Nephron (organoid): ENCODE measurements around the gene SCAPER.
"Not testable (repeated sequence)": the region's sequence is repeated elsewhere in the genome, so short reads cannot be mapped to it uniquely, and the experiment has no call there.

Experiments
- H3K27ac Mint-ChIP-seq, 3 experiments: 2 replicates each; pipeline ENCODE4 v1.8.0; 2020; ENCODE audit warnings: mixed read lengths in 3 of 3, mild to moderate bottlenecking in 2 of 3, moderate library complexity in 1 of 3
- H3K27me3 Mint-ChIP-seq: 2 replicates; pipeline ENCODE4 v1.8.0; 2021; ENCODE audit warnings: low read depth, mild to moderate bottlenecking, moderate library complexity, mixed read lengths
- H3K36me3 Mint-ChIP-seq: 2 replicates; pipeline ENCODE4 v1.8.0; 2020; ENCODE audit warnings: low read depth, mixed read lengths
- H3K4me1 Mint-ChIP-seq: 2 replicates; pipeline ENCODE4 v1.8.0; 2020; ENCODE audit warnings: mixed read lengths
- H3K4me3 Mint-ChIP-seq, 3 experiments: 2 replicates each; pipeline ENCODE4 v1.8.0; 2020; ENCODE audit warnings: mild to moderate bottlenecking in 3 of 3, mixed read lengths in 3 of 3, moderate library complexity in 2 of 3
- H3K9me3 Mint-ChIP-seq: 2 replicates; pipeline ENCODE4 v1.8.0; 2020; ENCODE audit warnings: mixed read lengths
- TF ChIP-seq, protein P1 (sequence below), 3 experiments: fragments of 200-600 bp; sonication (generic); IDR thresholded peaks; one replicate each; pipeline ENCODE4 v1.5.0; 2021; ENCODE audit warnings: antibody characterized with exemption in 3 of 3; ENCODE audit not compliant: unreplicated experiment in 3 of 3

Gene SCAPER

DNA sequence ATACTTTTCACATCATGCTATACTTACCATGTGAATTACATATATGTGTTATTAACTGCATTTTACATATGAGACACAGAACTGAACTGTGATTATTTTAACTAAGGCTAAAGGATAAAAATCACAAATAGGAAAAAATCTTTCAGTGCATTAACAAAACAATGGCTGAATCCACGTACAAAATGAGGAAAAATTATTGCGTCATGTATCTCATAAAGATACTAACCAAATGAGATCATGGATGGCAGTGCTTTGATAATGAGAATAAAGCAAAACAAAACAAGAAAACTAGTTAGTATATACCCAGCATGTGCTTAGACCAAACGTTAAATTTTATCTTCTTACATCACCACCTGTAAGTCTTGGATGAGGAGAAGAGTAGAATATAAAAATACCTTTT lies 66.0 kb downstream of the SCAPER start:
- Mint-ChIP-seq H3K4me3 (no peak overlapping the region), H3K27me3 (no peaks in the 10 kb centered on the region), H3K9me3 (peaks cover 22% of the 10 kb centered on the region), H3K4me1 (no peaks in the 10 kb centered on the region), H3K27ac (no peak overlapping the region), H3K36me3 (peaks cover 23% of the 10 kb centered on the region)
- TF ChIP-seq, protein P1, sequence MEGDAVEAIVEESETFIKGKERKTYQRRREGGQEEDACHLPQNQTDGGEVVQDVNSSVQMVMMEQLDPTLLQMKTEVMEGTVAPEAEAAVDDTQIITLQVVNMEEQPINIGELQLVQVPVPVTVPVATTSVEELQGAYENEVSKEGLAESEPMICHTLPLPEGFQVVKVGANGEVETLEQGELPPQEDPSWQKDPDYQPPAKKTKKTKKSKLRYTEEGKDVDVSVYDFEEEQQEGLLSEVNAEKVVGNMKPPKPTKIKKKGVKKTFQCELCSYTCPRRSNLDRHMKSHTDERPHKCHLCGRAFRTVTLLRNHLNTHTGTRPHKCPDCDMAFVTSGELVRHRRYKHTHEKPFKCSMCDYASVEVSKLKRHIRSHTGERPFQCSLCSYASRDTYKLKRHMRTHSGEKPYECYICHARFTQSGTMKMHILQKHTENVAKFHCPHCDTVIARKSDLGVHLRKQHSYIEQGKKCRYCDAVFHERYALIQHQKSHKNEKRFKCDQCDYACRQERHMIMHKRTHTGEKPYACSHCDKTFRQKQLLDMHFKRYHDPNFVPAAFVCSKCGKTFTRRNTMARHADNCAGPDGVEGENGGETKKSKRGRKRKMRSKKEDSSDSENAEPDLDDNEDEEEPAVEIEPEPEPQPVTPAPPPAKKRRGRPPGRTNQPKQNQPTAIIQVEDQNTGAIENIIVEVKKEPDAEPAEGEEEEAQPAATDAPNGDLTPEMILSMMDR (IDR thresholded peaks at IDR 0.05; ENCODE audit: unreplicated experiment in 3 of 3): no peak

DNA sequence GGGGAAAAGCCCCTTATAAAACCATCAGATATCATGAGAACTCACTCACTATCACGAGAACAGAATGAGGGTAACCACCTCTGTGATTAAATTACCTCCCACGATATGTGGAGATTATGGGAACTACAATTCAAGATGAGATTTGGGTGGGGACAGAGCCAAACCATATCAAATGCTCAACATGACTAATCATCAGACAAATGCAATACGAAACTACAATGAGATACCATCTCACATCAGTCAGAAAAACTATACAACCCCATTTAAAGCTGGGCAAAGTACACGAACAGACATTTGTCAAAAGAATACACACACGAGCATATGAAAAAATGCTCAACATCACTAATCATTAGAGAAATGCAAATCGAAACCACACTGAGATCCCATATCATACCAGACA lies 67.7 kb downstream of the SCAPER start:
- Mint-ChIP-seq H3K9me3 (peaks cover 36% of the 10 kb centered on the region), H3K4me1 (no peaks in the 10 kb centered on the region), H3K27me3 (no peaks in the 10 kb centered on the region), H3K27ac (no peak overlapping the region), H3K4me3 (no peak overlapping the region), H3K36me3 (peaks cover 38% of the 10 kb centered on the region)
- TF ChIP-seq, protein P1 (IDR thresholded peaks at IDR 0.05; ENCODE audit: unreplicated experiment in 3 of 3): no peak

DNA sequence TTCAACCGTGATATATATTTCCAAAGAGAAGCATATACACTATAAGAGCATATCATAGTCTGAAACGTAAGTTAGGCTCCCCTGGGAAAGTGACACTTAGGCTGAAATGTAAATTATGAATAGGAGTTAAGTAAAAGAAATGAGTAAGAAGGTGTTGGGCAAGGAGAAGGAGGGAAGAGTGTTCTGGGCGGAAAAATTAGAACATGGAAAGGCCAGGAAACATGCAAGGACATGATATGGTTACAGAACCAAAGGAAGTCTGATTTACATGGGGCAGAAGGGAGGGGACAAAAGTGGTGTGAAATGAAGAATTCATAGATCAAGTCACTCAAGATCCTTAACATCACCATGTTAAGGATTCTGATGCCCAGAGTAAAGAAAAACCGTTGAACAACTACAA lies 75.2 kb downstream of the SCAPER start:
- Mint-ChIP-seq H3K36me3 (peaks cover 30% of the 10 kb centered on the region), H3K4me1 (no peaks in the 10 kb centered on the region), H3K9me3 (peaks cover 24% of the 10 kb centered on the region), H3K27ac (no peak overlapping the region), H3K27me3 (no peaks in the 10 kb centered on the region), H3K4me3 (no peak overlapping the region)
- TF ChIP-seq, protein P1 (IDR thresholded peaks at IDR 0.05; ENCODE audit: unreplicated experiment in 3 of 3): no peak

DNA sequence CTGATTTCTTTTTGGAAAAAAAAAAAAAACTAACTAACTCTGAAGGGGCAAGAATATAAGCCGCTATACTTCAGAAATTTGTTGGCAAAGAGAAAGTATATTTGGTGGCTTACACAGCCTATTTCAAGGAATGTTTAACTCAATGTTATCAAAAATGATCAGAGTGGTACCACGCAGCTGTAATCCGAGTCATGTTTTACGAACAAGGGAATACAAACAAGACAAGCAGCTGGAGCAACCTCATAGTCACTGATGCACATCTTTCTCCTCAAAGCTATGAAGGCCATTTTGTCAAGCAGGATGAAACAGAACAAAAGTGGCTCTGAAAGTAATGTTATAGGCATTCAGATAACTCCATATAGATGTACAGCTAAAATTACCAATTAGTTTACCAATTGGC lies 81.2 kb downstream of the SCAPER start:
- TF ChIP-seq, protein P1 (IDR thresholded peaks at IDR 0.05; ENCODE audit: unreplicated experiment in 3 of 3): no peak
- Mint-ChIP-seq H3K36me3 (peaks cover 13% of the 10 kb centered on the region), H3K4me1 (no peaks in the 10 kb centered on the region)

DNA sequence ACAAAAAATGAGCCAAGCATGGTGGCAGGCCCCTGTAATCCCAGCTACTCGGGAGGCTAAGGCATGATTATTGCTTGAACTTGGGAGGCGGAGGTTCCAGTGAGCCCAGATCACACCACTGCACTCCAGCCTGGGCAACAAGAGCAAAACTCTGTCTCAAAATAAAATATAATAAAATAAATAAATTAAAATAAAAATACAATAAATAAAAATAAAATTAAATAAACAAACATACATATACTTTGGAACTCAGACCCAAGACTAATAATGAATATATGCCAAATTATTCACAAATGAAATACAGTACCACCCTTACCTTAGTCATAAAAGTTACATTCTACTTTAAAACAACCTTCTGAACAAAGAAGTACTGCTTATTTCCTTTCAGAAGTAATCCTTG lies 81.8 kb downstream of the SCAPER start:
- Mint-ChIP-seq H3K27ac (no peak overlapping the region), H3K9me3 (peaks cover 6% of the 10 kb centered on the region), H3K36me3 (peaks cover 19% of the 10 kb centered on the region), H3K4me3 (no peak overlapping the region), H3K4me1 (no peaks in the 10 kb centered on the region), H3K27me3 (no peaks in the 10 kb centered on the region)
- TF ChIP-seq, protein P1 (IDR thresholded peaks at IDR 0.05; ENCODE audit: unreplicated experiment in 3 of 3): no peak

More for the DNA sequence above, 81.2 kb downstream of the SCAPER start:
- Mint-ChIP-seq H3K27ac (no peak overlapping the region), H3K4me3 (no peak overlapping the region), H3K9me3 (no peaks in the 10 kb centered on the region), H3K27me3 (no peaks in the 10 kb centered on the region)

DNA sequence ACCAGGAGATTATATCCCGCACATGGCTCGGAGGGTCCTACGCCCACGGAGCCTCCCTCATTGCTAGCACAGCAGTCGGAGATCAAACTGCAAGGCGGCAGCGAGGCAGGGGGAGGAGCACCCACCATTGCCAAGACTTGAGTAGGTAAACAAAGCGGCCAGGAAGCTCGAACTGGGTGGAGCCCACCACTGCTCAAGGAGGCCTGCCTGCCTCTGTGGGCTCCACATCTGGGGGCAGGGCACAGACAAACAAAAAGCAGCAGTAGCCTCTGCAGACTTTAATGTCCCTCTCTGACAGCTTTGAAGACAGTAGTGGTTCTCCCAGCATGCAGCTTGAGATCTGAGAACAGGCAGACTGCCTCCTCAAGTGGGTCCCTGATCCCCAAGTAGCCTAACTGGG lies 86.2 kb downstream of the SCAPER start:
- Mint-ChIP-seq H3K9me3 (peaks cover 28% of the 10 kb centered on the region), H3K36me3 (peaks cover 34% of the 10 kb centered on the region)
- H3K4me3 Mint-ChIP-seq, H3K27ac Mint-ChIP-seq, H3K4me1 Mint-ChIP-seq, H3K27me3 Mint-ChIP-seq: not testable (repeated sequence)
